SHP77 treated with DMSO at 0.1 percent for 48 hours (cell line): ENCODE measurements around the gene C21orf58.

ENCODE experiments used
- DNase-seq: peaks from one replicate; lab custom pipeline; 2025; lab: John Stamatoyannopoulos, UW

The C21orf58 gene

GRCh38 chr21:46255166-46255565 lies 68.5 kb downstream of the C21orf58 start:
- DNase-seq: no peak

GRCh38 chr21:46254208-46254975 lies 69.3 kb downstream of the C21orf58 start:
- DNase-seq: no peak

- DNase-seq: no peak
These were observed 70.0 kb downstream of the C21orf58 start for GRCh38 chr21:46253610-46254124.

- DNase-seq: no peak
These were observed 70.8 kb downstream of the C21orf58 start for GRCh38 chr21:46252840-46253239.
